ENCODE results near the gene NAV3.

Gene NAV3

GRCh38 chr12:78121969-78122610, 291.4 kb downstream of the NAV3 start:
- DNase-seq: no peak

GRCh38 chr12:78128211-78128610, 297.5 kb downstream of the NAV3 start:
- no peak for DNase-seq

DNA sequence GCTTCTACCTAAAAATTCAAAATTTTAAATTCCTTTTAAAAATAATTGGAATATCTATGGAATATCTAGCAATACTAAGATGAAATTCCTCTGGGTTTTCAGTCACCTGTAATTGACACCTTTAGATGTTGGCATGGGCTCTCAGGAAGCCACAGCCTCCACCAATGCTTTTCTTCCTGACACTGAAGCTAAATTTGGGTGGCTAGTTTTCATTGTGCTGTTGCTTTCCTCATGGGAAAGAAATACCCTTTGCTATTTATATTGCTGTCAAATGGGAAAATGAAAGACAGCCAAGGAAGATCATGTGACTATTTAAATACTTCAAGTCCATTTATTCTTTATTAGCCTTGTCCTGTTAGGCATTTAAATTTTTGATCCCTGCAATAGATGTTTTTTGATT, 313.0 kb downstream of the NAV3 start:
- no peak for DNase-seq

GRCh38 chr12:78145398-78145797, 314.7 kb downstream of the NAV3 start:
- no peak for DNase-seq

GRCh38 chr12:78146365-78146772, 315.7 kb downstream of the NAV3 start:
- DNase-seq: no peak

DNA sequence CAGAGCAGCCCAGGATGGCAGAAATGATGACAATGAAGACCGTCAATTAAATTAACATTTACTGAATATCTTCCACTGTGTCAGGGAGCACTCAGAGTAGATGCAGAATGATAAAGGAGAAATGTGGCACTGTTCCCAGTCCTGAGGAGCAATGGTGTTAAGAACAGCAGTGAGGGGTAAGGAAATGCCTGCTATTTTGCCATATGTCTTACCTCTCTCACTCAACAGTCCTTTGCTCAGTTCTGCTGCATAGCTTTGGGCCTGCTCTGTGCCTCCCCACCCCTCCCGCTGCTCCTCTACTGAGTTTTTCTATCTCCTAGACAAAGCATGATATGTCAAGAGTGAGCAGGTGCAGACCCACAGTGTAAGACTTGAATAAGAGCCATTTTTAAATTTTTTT, 318.8 kb downstream of the NAV3 start:
- DNase-seq: no peak

- DNase-seq: no peak
Measured at GRCh38 chr12:78155546-78155945, 324.9 kb downstream of the NAV3 start.

GRCh38 chr12:78156751-78157150, 326.1 kb downstream of the NAV3 start:
- no peak for DNase-seq

DNA sequence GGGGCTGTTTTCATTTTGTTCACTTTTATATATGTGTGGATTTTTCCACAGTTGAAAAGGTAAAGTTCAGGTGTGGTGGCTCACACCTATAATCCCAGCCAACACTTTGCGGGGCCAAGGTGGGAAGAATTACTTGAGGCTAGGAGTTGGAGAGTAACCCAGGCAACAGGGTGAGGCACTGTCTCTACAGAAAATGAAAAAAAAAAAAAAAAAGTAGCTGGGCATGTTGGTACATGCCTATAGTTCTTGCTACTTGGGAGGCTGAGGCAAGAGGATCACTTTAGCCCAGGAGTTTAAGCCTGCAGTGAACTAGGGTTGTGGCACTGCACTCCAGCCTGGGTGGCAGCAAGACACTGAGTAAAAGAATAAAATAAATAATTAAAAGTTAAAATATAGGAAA, 326.5 kb downstream of the NAV3 start:
- no peak for DNase-seq

- DNase-seq: no peak
Measured at GRCh38 chr12:78164154-78164553, 333.5 kb downstream of the NAV3 start.

DNA sequence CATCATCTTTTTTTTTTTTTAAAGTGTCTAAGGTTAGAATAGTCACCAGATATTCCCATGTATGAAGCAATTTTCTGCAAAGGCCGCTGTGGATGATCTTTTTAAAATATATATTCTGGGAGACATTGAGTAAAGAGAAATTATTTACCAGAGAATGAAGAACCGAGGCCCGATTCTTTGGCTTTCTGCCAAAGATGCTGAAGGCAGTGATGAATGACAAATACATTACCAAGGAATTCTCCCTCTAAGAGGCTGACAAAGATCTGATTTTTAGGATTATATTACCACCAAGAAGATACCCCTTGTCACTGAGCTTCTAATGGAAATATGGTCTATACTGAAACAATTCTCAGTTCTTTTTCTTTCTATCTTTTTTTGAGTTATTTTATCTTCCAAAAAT, 336.8 kb downstream of the NAV3 start:
- DNase-seq: no peak

DNA sequence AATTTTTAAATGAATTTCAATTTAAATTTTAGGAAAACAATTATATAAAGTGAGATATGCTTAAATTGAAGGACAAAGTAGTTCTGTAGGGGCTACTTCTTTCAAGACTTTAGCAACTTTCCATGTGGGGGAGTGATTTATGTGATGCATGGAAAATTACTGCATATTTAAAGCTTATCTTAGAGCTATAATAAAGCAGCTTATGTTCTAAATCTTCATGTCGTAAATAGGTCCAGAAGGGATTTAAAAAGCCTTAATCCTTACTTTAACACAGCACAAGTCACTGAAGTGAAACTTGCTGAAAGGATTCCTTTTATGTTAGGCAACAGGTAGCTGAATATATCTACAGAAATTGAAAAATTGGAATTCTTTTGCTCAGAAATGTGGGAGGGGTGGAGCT, 340.4 kb downstream of the NAV3 start:
- no peak for DNase-seq

DNA sequence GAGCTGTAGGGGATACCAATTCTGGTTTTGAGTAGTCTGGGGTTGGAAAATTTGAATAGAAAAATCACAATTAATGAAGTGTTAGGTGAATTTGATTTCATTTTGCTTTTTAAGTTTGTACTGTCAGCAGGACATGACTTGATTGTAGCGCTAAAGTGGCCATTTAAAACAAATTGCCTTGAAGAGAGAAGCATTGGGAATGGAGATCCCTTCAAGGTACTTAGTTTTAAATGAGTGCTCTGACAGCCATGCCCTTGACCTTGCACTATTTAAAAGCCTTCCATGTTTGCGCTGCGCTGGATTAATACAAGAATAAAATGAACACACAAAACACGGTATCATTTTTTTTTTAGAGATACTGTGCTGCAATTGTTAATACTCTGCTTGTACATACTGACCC, 345.9 kb downstream of the NAV3 start:
- DNase-seq: no peak

DNA sequence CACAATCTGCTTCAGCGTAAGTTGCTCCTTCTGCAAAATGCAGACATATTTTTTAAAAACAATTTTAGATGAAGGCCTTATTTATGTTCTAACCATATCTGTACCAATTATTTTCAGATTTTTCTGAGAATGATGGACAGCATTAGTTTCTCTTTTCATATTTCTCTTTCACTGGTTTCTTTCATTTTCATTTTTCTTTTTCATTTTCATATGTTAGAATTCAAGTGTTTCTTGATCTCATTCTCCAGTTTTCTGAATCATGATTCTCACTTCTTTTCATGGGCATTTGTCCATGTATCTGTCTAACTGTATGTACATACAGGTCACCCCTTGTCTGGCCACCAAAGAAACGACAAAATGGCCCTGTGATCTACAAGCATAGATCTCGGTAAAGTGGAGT, 346.6 kb downstream of the NAV3 start:
- no peak for DNase-seq

DNA sequence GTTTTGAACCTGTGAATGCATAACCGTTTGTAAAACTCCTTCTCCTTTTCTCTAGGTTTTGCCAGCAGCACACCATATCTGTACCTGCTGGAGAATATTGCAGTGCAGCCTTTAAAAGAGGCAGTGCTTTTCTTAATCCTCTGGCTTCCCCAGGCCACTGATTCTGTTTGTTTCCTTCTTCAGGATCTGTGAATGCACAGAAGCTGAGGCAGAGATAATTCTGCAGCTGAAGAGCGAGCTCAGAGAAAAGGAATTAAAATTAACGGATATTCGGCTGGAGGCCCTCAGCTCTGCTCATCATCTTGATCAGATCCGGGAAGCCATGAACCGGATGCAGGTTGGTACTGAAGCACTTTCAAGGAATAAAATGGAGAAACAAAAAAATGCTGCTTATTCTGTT, 348.7 kb downstream of the NAV3 start:
- DNase-seq: no peak

- no peak for DNase-seq
Measured at GRCh38 chr12:78181544-78182162, 351.0 kb downstream of the NAV3 start.

DNA sequence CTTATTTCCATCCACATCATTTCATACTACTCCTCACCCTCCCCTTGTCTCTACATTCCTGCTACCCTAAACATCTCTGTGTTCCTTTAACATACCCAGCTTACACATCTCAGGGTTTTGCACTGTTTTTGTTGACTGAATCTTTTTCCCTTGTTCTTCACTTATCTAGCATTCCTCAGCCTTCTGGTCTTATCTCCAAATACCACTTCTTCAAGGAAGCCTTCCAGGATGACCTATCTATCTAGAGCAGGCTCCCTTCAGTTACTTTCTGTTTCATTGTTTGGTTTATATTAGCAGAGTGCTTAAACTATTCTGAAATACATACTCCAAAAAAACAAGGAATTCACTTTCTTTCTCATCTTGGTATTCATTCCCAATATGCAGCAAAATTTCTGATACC, 353.1 kb downstream of the NAV3 start:
- DNase-seq: no peak

GRCh38 chr12:78185109-78185508, 354.4 kb downstream of the NAV3 start:
- no peak for DNase-seq

GRCh38 chr12:78185651-78186050, 355.0 kb downstream of the NAV3 start:
- DNase-seq: no peak

GRCh38 chr12:78186670-78187069, 356.0 kb downstream of the NAV3 start:
- DNase-seq: no peak

DNA sequence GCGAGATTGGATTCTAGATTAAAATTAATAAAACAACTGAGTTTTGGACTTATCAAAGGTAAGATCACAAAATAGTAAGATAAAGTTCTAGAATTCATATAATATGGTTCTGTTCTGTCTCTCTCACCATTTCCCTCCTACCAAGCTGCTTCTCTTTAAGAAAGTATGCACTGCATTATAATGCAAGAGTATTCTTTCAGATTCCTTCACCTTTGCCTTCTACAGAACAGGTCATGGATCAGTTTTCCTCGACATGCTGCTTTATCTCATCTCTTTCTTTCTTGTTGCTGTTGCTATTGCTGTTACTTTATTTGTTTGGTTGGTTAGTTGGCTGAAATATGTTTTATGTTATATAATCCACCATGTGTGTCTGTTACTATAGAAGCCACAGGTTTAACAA, 357.0 kb downstream of the NAV3 start:
- DNase-seq: no peak

- no peak for DNase-seq
Measured at GRCh38 chr12:78189656-78190055, 359.0 kb downstream of the NAV3 start.

GRCh38 chr12:78191611-78192010, 360.9 kb downstream of the NAV3 start:
- DNase-seq: no peak

DNA sequence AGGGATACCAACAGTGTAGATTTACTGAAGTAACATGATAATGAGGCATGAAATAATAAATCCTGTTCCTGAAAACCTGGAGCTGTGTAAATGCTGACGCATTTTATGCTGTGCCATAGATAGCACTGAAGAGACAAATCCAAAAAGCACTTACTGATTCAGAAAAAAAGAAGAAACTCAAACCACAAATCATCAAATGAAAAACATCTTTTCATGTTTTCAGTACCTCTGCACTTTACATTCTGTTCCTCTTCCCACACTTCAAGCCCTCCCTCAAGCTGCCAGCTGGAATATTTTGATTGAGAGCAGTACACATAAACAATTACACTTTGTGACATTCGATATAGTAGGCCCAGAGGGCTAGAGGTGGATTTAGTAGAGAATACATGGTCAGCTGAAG, 362.3 kb downstream of the NAV3 start:
- DNase-seq: no peak

GRCh38 chr12:78194448-78194847, 363.8 kb downstream of the NAV3 start:
- DNase-seq: no peak

Measured in activated CD8-positive, alpha-beta memory T cell treated with anti-CD3 and anti-CD28 coated beads, Interleukin-2, amount 50 U/mL, for 4 hours (primary cell).